ENCODE measurements around the gene TSPAN3.

The TSPAN3 gene

GRCh38 chr15:77048135-77048876 is 22.6 kb downstream of the TSPAN3 start:
- Mint-ChIP-seq H3K27me3 (no peaks in the 10 kb centered on the region), H3K36me3 (ENCODE audit: low read depth) (peaks cover 63% of the 10 kb centered on the region), H3K27ac (no peak overlapping the region), H3K9me3 (no peaks in the 10 kb centered on the region), H3K4me1 (ENCODE audit: low read depth) (peaks cover 7% of the 10 kb centered on the region), H3K4me3 (no peak overlapping the region)

DNA sequence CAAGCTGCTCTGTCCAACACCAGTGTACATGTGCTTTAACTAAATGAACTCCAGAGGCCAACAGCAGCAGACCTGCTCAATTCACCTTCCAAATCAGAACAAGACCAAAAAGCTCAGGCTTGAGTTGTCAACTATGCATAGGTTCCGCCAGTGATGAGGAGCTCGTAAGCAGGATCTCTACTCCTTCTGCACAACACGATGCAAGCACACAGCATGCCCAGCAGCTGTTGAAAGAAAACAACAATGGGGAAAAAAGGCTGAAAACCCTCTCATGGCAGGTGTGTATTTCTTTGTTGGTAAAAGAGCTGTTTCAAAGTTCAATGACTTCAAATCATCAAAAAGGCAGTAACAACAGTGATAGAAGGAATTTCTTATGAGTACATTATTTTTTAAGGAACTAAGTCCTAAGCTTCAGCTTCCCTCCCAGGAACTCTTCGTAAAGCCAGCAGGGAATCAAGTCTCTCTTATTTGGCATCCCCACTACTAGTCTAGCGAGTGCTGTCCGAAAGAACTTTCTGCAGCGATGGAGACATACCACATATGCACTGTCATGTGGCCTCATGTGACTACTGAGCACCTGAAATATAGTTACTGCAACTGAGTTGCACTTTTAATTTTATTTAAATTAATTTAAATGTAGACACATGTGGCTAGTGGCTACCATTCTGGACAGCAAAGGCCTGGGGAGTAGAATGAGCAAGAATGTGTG is 24.1 kb downstream of the TSPAN3 start:
- peaks cover 61% of the 10 kb centered on the region for H3K36me3 Mint-ChIP-seq (ENCODE audit: low read depth)
- no peaks in the 10 kb centered on the region for H3K27me3 Mint-ChIP-seq
- H3K9me3 Mint-ChIP-seq = no peaks in the 10 kb centered on the region
- peak overlapping the region; percentile 28 for H3K27ac Mint-ChIP-seq
- no peak overlapping the region for H3K4me3 Mint-ChIP-seq
- H3K4me1 Mint-ChIP-seq (ENCODE audit: low read depth) = peaks cover 7% of the 10 kb centered on the region

- no peaks in the 10 kb centered on the region for H3K27me3 Mint-ChIP-seq
- no peaks in the 10 kb centered on the region for H3K9me3 Mint-ChIP-seq
- peaks cover 8% of the 10 kb centered on the region for H3K4me1 Mint-ChIP-seq (ENCODE audit: low read depth)
- no peak overlapping the region for H3K27ac Mint-ChIP-seq
- H3K4me3 Mint-ChIP-seq = no peak overlapping the region
- peaks cover 68% of the 10 kb centered on the region for H3K36me3 Mint-ChIP-seq (ENCODE audit: low read depth)
Measured at GRCh38 chr15:77045985-77046384, 24.9 kb downstream of the TSPAN3 start.

GRCh38 chr15:77044228-77045042 is 26.5 kb downstream of the TSPAN3 start:
- H3K36me3 Mint-ChIP-seq (ENCODE audit: low read depth) = peaks cover 69% of the 10 kb centered on the region
- H3K4me1 Mint-ChIP-seq (ENCODE audit: low read depth) = peaks cover 13% of the 10 kb centered on the region
- H3K4me3 Mint-ChIP-seq = no peak overlapping the region
- H3K9me3 Mint-ChIP-seq = no peaks in the 10 kb centered on the region
- peak overlapping the region; percentile 28 for H3K27ac Mint-ChIP-seq
- H3K27me3 Mint-ChIP-seq = no peaks in the 10 kb centered on the region

GRCh38 chr15:77042955-77043920 is 27.7 kb downstream of the TSPAN3 start:
- peaks cover 13% of the 10 kb centered on the region for H3K4me1 Mint-ChIP-seq (ENCODE audit: low read depth)
- H3K36me3 Mint-ChIP-seq (ENCODE audit: low read depth) = peaks cover 62% of the 10 kb centered on the region
- no peaks in the 10 kb centered on the region for H3K9me3 Mint-ChIP-seq
- no peaks in the 10 kb centered on the region for H3K27me3 Mint-ChIP-seq
- peak overlapping the region; percentile 8 for H3K27ac Mint-ChIP-seq
- no peak overlapping the region for H3K4me3 Mint-ChIP-seq

GRCh38 chr15:77042245-77042919 is 28.5 kb downstream of the TSPAN3 start:
- Mint-ChIP-seq H3K4me1 (ENCODE audit: low read depth) (peaks cover 13% of the 10 kb centered on the region), H3K4me3 (no peak overlapping the region), H3K27me3 (no peaks in the 10 kb centered on the region), H3K27ac (no peak overlapping the region), H3K9me3 (no peaks in the 10 kb centered on the region), H3K36me3 (ENCODE audit: low read depth) (peaks cover 59% of the 10 kb centered on the region)

GRCh38 chr15:77040673-77041072 is 30.2 kb downstream of the TSPAN3 start:
- H3K27me3 Mint-ChIP-seq = no peaks in the 10 kb centered on the region
- H3K4me1 Mint-ChIP-seq (ENCODE audit: low read depth) = peaks cover 13% of the 10 kb centered on the region
- peak overlapping the region; percentile 27 for H3K4me3 Mint-ChIP-seq
- H3K36me3 Mint-ChIP-seq (ENCODE audit: low read depth) = peaks cover 60% of the 10 kb centered on the region
- peak overlapping the region; percentile 70 for H3K27ac Mint-ChIP-seq
- no peaks in the 10 kb centered on the region for H3K9me3 Mint-ChIP-seq

DNA sequence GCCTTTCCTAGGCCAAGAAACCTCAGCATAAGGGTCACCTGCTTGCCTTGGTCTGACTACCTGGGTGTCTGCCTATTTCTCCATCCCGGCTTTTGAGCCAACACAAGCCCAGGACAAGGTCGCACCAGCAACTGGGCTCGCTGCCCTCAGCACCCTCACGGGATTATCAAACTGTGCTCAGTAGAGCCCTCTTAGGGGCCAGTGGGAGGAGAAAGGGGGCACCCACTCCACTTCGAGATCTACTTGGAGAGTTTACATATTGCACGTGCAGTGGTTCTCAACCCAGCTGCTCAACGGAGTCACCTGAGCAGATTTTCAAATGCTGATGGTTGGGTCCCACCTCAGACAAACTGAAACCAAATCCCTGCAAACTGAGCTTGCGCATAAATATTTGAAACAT is 31.1 kb downstream of the TSPAN3 start:
- Mint-ChIP-seq H3K27ac (no peak overlapping the region), H3K27me3 (no peaks in the 10 kb centered on the region), H3K4me3 (no peak overlapping the region), H3K9me3 (no peaks in the 10 kb centered on the region), H3K4me1 (ENCODE audit: low read depth) (peaks cover 6% of the 10 kb centered on the region), H3K36me3 (ENCODE audit: low read depth) (peaks cover 54% of the 10 kb centered on the region)

DNA sequence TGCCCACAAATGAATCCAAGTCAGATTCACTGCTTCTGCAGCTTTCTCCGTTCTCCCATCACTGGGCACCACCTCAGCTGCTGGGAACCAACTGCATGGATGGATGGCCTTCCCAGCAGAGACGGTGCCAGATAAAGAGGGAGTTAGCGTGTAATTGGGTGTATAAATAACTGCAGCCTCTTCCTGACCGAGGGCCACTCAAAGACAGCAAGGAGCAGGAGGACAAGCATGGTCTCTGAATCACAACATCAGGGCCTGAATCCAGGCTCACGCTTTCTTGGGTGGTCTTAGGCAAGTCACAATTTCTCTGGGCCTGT is 31.7 kb downstream of the TSPAN3 start:
- no peak overlapping the region for H3K27ac Mint-ChIP-seq
- peaks cover 6% of the 10 kb centered on the region for H3K4me1 Mint-ChIP-seq (ENCODE audit: low read depth)
- no peak overlapping the region for H3K4me3 Mint-ChIP-seq
- no peaks in the 10 kb centered on the region for H3K27me3 Mint-ChIP-seq
- H3K9me3 Mint-ChIP-seq = no peaks in the 10 kb centered on the region
- H3K36me3 Mint-ChIP-seq (ENCODE audit: low read depth) = peaks cover 48% of the 10 kb centered on the region

- Mint-ChIP-seq H3K4me3 (no peak overlapping the region), H3K27ac (no peak overlapping the region), H3K4me1 (ENCODE audit: low read depth) (peaks cover 6% of the 10 kb centered on the region), H3K36me3 (ENCODE audit: low read depth) (peaks cover 45% of the 10 kb centered on the region), H3K27me3 (no peaks in the 10 kb centered on the region), H3K9me3 (no peaks in the 10 kb centered on the region)
Measured at GRCh38 chr15:77038312-77039216, 32.3 kb downstream of the TSPAN3 start.

DNA sequence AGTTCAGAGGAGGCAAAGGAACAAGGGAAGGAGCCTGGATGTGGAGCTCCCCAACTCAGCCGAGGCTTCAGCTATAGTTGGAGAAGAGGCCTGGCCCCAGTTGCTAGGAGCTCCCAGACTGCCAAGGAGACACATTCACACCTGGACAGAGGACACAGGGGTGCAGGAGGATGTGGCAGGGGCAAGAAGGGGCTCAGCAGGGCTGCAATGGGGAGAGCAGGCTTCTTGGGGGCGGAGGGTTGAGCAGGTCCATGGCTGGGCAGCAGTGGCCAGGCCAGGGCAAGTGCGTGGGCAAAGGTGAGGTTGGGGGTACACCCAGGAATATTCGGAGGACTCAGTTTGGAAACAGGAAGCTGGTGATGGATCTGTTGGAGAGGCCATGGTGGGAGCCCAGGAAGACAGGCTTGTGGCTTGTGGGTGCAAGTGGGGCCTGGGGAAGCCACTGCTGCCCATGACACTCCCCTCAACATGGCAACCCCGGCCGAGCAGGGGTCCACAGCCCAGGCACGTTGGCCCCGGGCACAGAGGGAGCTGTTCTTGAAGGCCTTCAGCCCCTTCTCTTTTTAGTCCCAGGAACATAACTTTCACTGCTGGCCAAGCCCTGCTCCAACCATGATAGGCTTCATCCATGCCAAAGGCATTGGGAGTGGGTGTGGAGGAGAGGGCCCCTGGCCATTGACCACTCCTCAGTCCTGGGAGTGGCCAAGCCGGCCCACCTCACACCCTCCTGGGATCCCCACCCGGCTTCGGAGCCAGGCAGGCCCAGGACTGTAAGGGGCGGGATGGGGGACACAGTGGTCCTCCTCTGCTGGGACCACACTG is 33.3 kb downstream of the TSPAN3 start:
- Mint-ChIP-seq H3K27me3 (no peaks in the 10 kb centered on the region), H3K9me3 (no peaks in the 10 kb centered on the region), H3K36me3 (ENCODE audit: low read depth) (peaks cover 38% of the 10 kb centered on the region), H3K4me3 (no peak overlapping the region), H3K4me1 (ENCODE audit: low read depth) (peaks cover 6% of the 10 kb centered on the region), H3K27ac (peak overlapping the region; percentile 72)

GRCh38 chr15:77036537-77037387 is 34.1 kb downstream of the TSPAN3 start:
- H3K27me3 Mint-ChIP-seq = no peaks in the 10 kb centered on the region
- H3K36me3 Mint-ChIP-seq (ENCODE audit: low read depth) = peaks cover 36% of the 10 kb centered on the region
- H3K27ac Mint-ChIP-seq = peak overlapping the region; percentile 72
- no peaks in the 10 kb centered on the region for H3K9me3 Mint-ChIP-seq
- H3K4me3 Mint-ChIP-seq = no peak overlapping the region
- H3K4me1 Mint-ChIP-seq (ENCODE audit: low read depth) = peaks cover 6% of the 10 kb centered on the region

All from stimulated activated naive CD8-positive, alpha-beta T cell treated with anti-CD3 and anti-CD28 coated beads, Interleukin-15, Interleukin-2, amounts not matched to agents 100 ng/mL and 50 ng/mL, for 24 hours (primary cell).